ENCODE measurements around the gene CDH2.

CDH2 gene

GRCh38 chr18:28167835-28168349 is 9.0 kb downstream of the CDH2 start:
- no peak for DNase-seq

GRCh38 chr18:28164771-28165483 is 12.0 kb downstream of the CDH2 start:
- DNase-seq = no peak

- no peak for DNase-seq
These were observed 13.6 kb downstream of the CDH2 start for GRCh38 chr18:28163201-28163775.

- no peak for DNase-seq
These were observed 15.0 kb downstream of the CDH2 start for GRCh38 chr18:28161608-28162599.

- DNase-seq = no peak
These were observed 17.9 kb downstream of the CDH2 start for GRCh38 chr18:28159055-28159454.

- no peak for DNase-seq
These were observed 18.8 kb downstream of the CDH2 start for GRCh38 chr18:28158083-28158581.

GRCh38 chr18:28153485-28154065 is 23.4 kb downstream of the CDH2 start:
- no peak for DNase-seq

GRCh38 chr18:28152754-28153153 is 24.2 kb downstream of the CDH2 start:
- no peak for DNase-seq

GRCh38 chr18:28152354-28152753 is 24.6 kb downstream of the CDH2 start:
- DNase-seq = no peak

GRCh38 chr18:28151434-28151833 is 25.5 kb downstream of the CDH2 start:
- no peak for DNase-seq

GRCh38 chr18:28150925-28151324 is 26.0 kb downstream of the CDH2 start:
- no peak for DNase-seq

- DNase-seq = no peak
These were observed 27.0 kb downstream of the CDH2 start for GRCh38 chr18:28149810-28150420.

- no peak for DNase-seq
These were observed 29.2 kb downstream of the CDH2 start for GRCh38 chr18:28147674-28148171.

- no peak for DNase-seq
These were observed 33.2 kb downstream of the CDH2 start for GRCh38 chr18:28143725-28144124.

GRCh38 chr18:28138816-28139215 is 38.1 kb downstream of the CDH2 start:
- no peak for DNase-seq

- DNase-seq = no peak
These were observed 40.9 kb downstream of the CDH2 start for GRCh38 chr18:28136071-28136470.

- DNase-seq = no peak
These were observed 42.2 kb downstream of the CDH2 start for GRCh38 chr18:28134774-28135173.

- no peak for DNase-seq
These were observed 44.8 kb downstream of the CDH2 start for GRCh38 chr18:28132084-28132483.

- DNase-seq = no peak
These were observed 48.3 kb downstream of the CDH2 start for GRCh38 chr18:28128659-28128980.

- DNase-seq = no peak
These were observed 48.9 kb downstream of the CDH2 start for GRCh38 chr18:28127763-28128658.

GRCh38 chr18:28127228-28127627 is 49.7 kb downstream of the CDH2 start:
- DNase-seq = no peak
